HCT116 (cell line): ENCODE measurements around the gene CTTN. TPM values are rescaled to one million over a fixed set of nuclear protein-coding genes. Genes with fewer than 3 reads are reported as not detected.

ENCODE experiments used
- ATAC-seq: fragments of 200-7000 bp; cut with Tn5 transposase; 2 replicates; pipeline ENCODE4 v1.9.1; 2020; ENCODE audit warnings: mild to moderate bottlenecking, moderate library complexity
- BruUV-seq: library from RNA; stranded (reverse); fragments of 400-500 nt; replicated peaks from 2 replicates; lab custom pipeline; 2021; lab: Mats Ljungman, UMichigan
- CTCF ChIA-PET: fragments of 300-600 bp; sonication (Branson Sonifier 250); formaldehyde crosslinking; loops from one replicate; lab custom pipeline; 2021; ENCODE audit warnings: antibody characterized with exemption; lab: Charles Lee
- POLR2A ChIA-PET: fragments of 300-600, 350-600 bp; sonication (Branson Sonifier 250); formaldehyde crosslinking; loops from one replicate; lab custom pipeline; 2021; ENCODE audit warnings: antibody characterized with exemption; lab: Charles Lee
- RAD21 ChIA-PET, 2 experiments: fragments of 300-600 bp; sonication (Branson Sonifier 250); formaldehyde crosslinking; loops; one replicate each; lab custom pipeline; 2023; ENCODE audit warnings: low total read pairs in 2 of 2; ENCODE audit not compliant: uncharacterized antibody in 2 of 2, unreplicated experiment in 2 of 2, low non-redundant PET in 1 of 2; lab: Charles Lee
- DNase-seq: peaks from one replicate; pipeline ENCODE4 v3.0.0-alpha.2; 2010; ENCODE audit warnings: low read depth, low spot score
- H2AFZ ChIP-seq: fragments of 200-600 bp; shearing (Covaris generic), sonication (generic); 2 replicates; pipeline ENCODE4 v1.6.1; 2017; ENCODE audit warnings: low read depth, mixed run types, mixed read lengths, antibody characterized with exemption, low read length; ENCODE audit not compliant: poor library complexity, severe bottlenecking
- H3K27ac ChIP-seq: 2 replicates; pipeline ENCODE4 v1.5.1; 2012; ENCODE audit warnings: low read depth, low read length
- H3K27me3 ChIP-seq: fragments of 200-600 bp; sonication (generic); 2 replicates; pipeline ENCODE4 v1.6.1; 2016; ENCODE audit warnings: mixed run types, low read length, mixed read lengths; ENCODE audit not compliant: insufficient read depth
- H3K36me3 ChIP-seq, 2 experiments: fragments of 200-500 bp in 1 of 2; fragments of 200-600 bp in 1 of 2; sonication (Bioruptor generic) in 1 of 2; sonication (generic) in 1 of 2; 2 replicates each; pipeline versions ENCODE4 v1.5.1 to v1.6.1; 2014 to 2016; ENCODE audit warnings: low read length in 2 of 2, inconsistent platforms in 1 of 2, mixed read lengths in 1 of 2, mixed run types in 1 of 2; ENCODE audit not compliant: insufficient read depth in 2 of 2, control insufficient read depth in 1 of 2
- H3K4me1 ChIP-seq, 2 experiments: fragments of 200-600 bp in 1 of 2; sonication (generic) in 1 of 2; 2 replicates each; pipeline versions ENCODE4 v1.5.1 to v1.6.1; 2012 to 2017; ENCODE audit warnings: low read length in 2 of 2, inconsistent platforms in 1 of 2, mild to moderate bottlenecking in 1 of 2, mixed read lengths in 1 of 2, mixed run types in 1 of 2, moderate library complexity in 1 of 2; ENCODE audit not compliant: insufficient read depth in 2 of 2, control insufficient read depth in 1 of 2
- H3K4me2 ChIP-seq: fragments of 200-600 bp; sonication (generic); 2 replicates; pipeline ENCODE4 v1.6.1; 2017; ENCODE audit warnings: mixed run types, low read length, mixed read lengths
- H3K4me3 ChIP-seq, 2 experiments: fragments of 200-600 bp in 1 of 2; sonication (generic) in 1 of 2; replicated peaks in 1 of 2; 2 replicates each; pipeline ENCODE4 v1.5.1; 2011 to 2016; ENCODE audit warnings: low read length in 2 of 2, control low read depth in 1 of 2, low read depth in 1 of 2, mild to moderate bottlenecking in 1 of 2, mixed read lengths in 1 of 2, mixed run types in 1 of 2
- H3K79me2 ChIP-seq: fragments of 200-600 bp; sonication (generic); 2 replicates; pipeline ENCODE4 v1.6.1; 2017; ENCODE audit warnings: mild to moderate bottlenecking, mixed run types, low read length, moderate library complexity, mixed read lengths; ENCODE audit not compliant: insufficient read depth
- H3K9ac ChIP-seq: fragments of 200-600 bp; sonication (generic); 2 replicates; pipeline ENCODE4 v1.6.1; 2016; ENCODE audit warnings: low read length, mixed read lengths
- H3K9me2 ChIP-seq: fragments of 200-600 bp; sonication (generic), shearing (Covaris generic); 2 replicates; pipeline ENCODE4 v1.6.1; 2017; ENCODE audit warnings: mixed run types, mild to moderate bottlenecking, moderate library complexity; ENCODE audit not compliant: insufficient read depth
- H3K9me3 ChIP-seq, 2 experiments: fragments of 200-500 bp in 1 of 2; fragments of 200-600 bp in 1 of 2; sonication (Bioruptor generic) in 1 of 2; sonication (generic) in 1 of 2; 2 replicates each; pipeline ENCODE4 v1.6.1; 2014 to 2017; ENCODE audit warnings: low read length in 2 of 2, mixed read lengths in 2 of 2, inconsistent platforms in 1 of 2, low read depth in 1 of 2, mild to moderate bottlenecking in 1 of 2, mixed run types in 1 of 2, moderate library complexity in 1 of 2; ENCODE audit not compliant: control insufficient read depth in 1 of 2, insufficient read depth in 1 of 2
- H4K20me1 ChIP-seq: fragments of 200-600 bp; sonication (generic), shearing (Covaris generic); 2 replicates; pipeline ENCODE4 v1.6.1; 2017; ENCODE audit warnings: mixed run types, mild to moderate bottlenecking, moderate library complexity; ENCODE audit not compliant: insufficient read depth
- ATF3 ChIP-seq: IDR thresholded peaks from 2 replicates; pipeline ENCODE4 v1.6.1; 2012
- CBX3 ChIP-seq: IDR thresholded peaks from 2 replicates; pipeline ENCODE4 v1.6.1; 2012; ENCODE audit warnings: low read depth
- CEBPB ChIP-seq: IDR thresholded peaks from 2 replicates; pipeline ENCODE4 v1.6.1; 2012; ENCODE audit warnings: low read depth
- CTCF ChIP-seq, 3 experiments: fragments of 200-600 bp in 1 of 3; sonication (generic) in 1 of 3; IDR thresholded peaks in 2 of 3; conservative IDR thresholded peaks in 1 of 3; 2 replicates each; pipeline ENCODE4 v1.5.1; 2012 to 2017; ENCODE audit warnings: low read depth in 2 of 3, low read length in 2 of 3, antibody characterized with exemption in 1 of 3, borderline replicate concordance in 1 of 3, control low read depth in 1 of 3, mild to moderate bottlenecking in 1 of 3, mixed read lengths in 1 of 3, mixed run types in 1 of 3, moderate library complexity in 1 of 3; ENCODE audit not compliant: insufficient read depth in 1 of 3
- EGR1 ChIP-seq: IDR thresholded peaks from 2 replicates; pipeline ENCODE4 v1.6.1; 2012; ENCODE audit warnings: low read depth
- ELF1 ChIP-seq: IDR thresholded peaks from 2 replicates; pipeline ENCODE4 v1.6.1; 2012; ENCODE audit warnings: low read depth, borderline replicate concordance
- EZH2phosphoT487 ChIP-seq: fragments of 200-600 bp; IDR thresholded peaks from 2 replicates; pipeline ENCODE4 v1.6.1; 2018; ENCODE audit warnings: antibody characterized with exemption, borderline replicate concordance
- JUND ChIP-seq: IDR thresholded peaks from 2 replicates; pipeline ENCODE4 v1.6.1; 2012
- MAX ChIP-seq: IDR thresholded peaks from 2 replicates; pipeline ENCODE4 v1.6.1; 2012
- POLR2A ChIP-seq: IDR thresholded peaks from 2 replicates; pipeline ENCODE4 v1.7.0; 2011; ENCODE audit warnings: borderline replicate concordance; ENCODE audit not compliant: insufficient read depth, insufficient read length; ENCODE audit errors: extremely low read depth
- SIN3A ChIP-seq: IDR thresholded peaks from 2 replicates; pipeline ENCODE4 v1.6.1; 2012; ENCODE audit warnings: low read depth
- SP1 ChIP-seq: IDR thresholded peaks from 2 replicates; pipeline ENCODE4 v1.6.1; 2012; ENCODE audit warnings: low read depth
- SRF ChIP-seq: IDR thresholded peaks from 2 replicates; pipeline ENCODE4 v1.6.1; 2012; ENCODE audit warnings: low read depth
- TCF7L2 ChIP-seq: IDR thresholded peaks from 2 replicates; pipeline ENCODE4 v1.7.0; 2011; ENCODE audit warnings: borderline replicate concordance, inconsistent platforms; ENCODE audit not compliant: insufficient read depth, insufficient read length; ENCODE audit errors: extremely low read depth
- YY1 ChIP-seq: IDR thresholded peaks from 2 replicates; pipeline ENCODE4 v1.6.1; 2011; ENCODE audit warnings: low read length, low read depth, moderate library complexity, mild to moderate bottlenecking; ENCODE audit not compliant: insufficient replicate concordance; ENCODE audit errors: extremely low read depth
- ZFX ChIP-seq: fragments of 450-650 bp; IDR thresholded peaks from 2 replicates; pipeline ENCODE4 v1.6.1; 2017
- ZNF274 ChIP-seq: fragments of 200-500 bp; sonication (Bioruptor generic); IDR thresholded peaks from 2 replicates; pipeline ENCODE4 v1.6.1; 2014; ENCODE audit warnings: mild to moderate bottlenecking, low read depth, low read length, inconsistent platforms
- intact Hi-C: fragments of 100-400 bp; cut with micrococcal nuclease; formaldehyde crosslinking; loops from 2 replicates; pipeline ENCODE4 v1.10.0; 2022
- total RNA-seq: library from RNA; stranded (reverse); gene quantifications from one replicate; pipeline ENCODE4 v1.2.1, GENCODE V29; 2021; ENCODE audit not compliant: unreplicated experiment

CTTN gene
- total RNA-seq, 1 experiment from 2014 or later: 249 TPM

DNA sequence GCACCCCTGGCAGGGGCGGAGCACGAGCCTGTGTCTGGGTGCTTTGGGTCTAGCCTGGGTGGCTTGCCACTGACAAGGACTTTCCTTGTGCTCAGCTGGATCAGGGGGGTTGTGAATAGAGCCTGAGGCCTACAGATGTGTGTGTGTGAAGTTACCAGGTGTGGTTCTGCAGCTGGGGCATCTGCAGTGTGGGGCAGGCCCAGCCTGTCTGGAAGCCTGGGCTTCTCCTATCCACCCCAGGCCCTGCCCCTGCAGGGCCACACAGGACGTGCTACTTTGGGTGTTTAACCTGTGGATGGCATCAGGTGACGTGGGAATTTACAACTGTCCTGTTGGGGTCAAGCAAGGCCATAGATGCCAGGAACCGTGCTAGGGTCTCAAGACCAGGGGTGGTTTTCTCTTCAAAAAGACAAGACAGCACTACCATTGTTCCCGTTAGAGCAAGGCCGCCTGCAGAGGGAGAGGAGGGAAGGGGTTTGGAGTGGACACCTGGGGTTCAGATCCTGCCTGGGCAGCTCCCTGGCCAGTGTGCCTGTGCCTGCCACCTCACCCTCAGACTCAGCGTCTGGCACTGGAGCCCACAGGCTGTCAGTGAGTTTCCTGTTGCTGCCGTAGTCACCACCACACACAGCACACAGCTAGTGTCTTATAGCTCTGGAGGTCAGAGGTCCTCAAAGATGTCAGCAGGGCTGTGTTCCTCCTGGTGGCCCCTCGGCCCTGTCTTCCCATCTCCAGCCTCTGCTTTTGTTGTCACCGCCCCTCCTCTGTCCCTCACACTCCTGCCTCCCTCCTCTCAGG is 31.6 kb downstream of the CTTN start:
- ChIA-PET POLR2A (no interaction called here), CTCF (no interaction called here), RAD21 (no interaction called here)
- Histone ChIP-seq H3K27ac (no peak overlapping the region), H2AFZ (no peak overlapping the region), H3K4me2 (no peak overlapping the region), H3K9me2 (no peaks in the 10 kb centered on the region), H4K20me1 (no peaks in the 10 kb centered on the region), H3K4me1 (no peaks in the 10 kb centered on the region), H3K4me3 (no peak overlapping the region), H3K27me3 (no peaks in the 10 kb centered on the region), H3K79me2 (0 out of 2 replicates have a peak, but pooled peaks cover 4% of the 10 kb centered on the region), H3K9me3 (no peaks in the 10 kb centered on the region), H3K9ac (no peak overlapping the region), H3K36me3 (peaks cover 52 to 53% of the 10 kb centered on the region in 2 experiments; a peak in 3 of 4 replicates)
- TF ChIP-seq ZNF274: no peak
- no peak for TF ChIP-seq TCF7L2
- TF ChIP-seq POLR2A: no peak
- no peak for TF ChIP-seq EGR1
- no peak for TF ChIP-seq EZH2phosphoT487
- no peak for TF ChIP-seq CTCF (IDR thresholded peaks at IDR 0.05 in 2 of 3, conservative IDR thresholded peaks at IDR 0.05 in 1 of 3; ENCODE audit: borderline replicate concordance in 1 of 3, insufficient read depth in 1 of 3, low read depth in 2 of 3, low read length in 2 of 3)
- TF ChIP-seq JUND: no peak
- TF ChIP-seq ELF1: no peak
- no peak for TF ChIP-seq ATF3
- no peak for TF ChIP-seq YY1
- TF ChIP-seq SIN3A: no peak
- no peak for TF ChIP-seq CBX3
- no peak for TF ChIP-seq CEBPB
- no peak for TF ChIP-seq MAX
- no peak for TF ChIP-seq ZFX
- TF ChIP-seq SP1: no peak
- TF ChIP-seq SRF: no peak
- intact Hi-C loops: no loop called here
- BruUV-seq: no TSS peak
- DNase-seq (no peak), ATAC-seq (no peak)
